Neuronal stem cell (in vitro differentiated cells): ENCODE data around the gene SMYD3.

ENCODE experiments used
- DNase-seq: peaks from one replicate; pipeline ENCODE4 v3.0.0-alpha.2; 2013; ENCODE audit warnings: low spot score
- H2AFZ ChIP-seq: one replicate; pipeline ENCODE4 v1.6.1; 2013; ENCODE audit warnings: mild to moderate bottlenecking, low read length, inconsistent platforms
- H2AK5ac ChIP-seq: 2 replicates; pipeline ENCODE4 v1.6.1; 2013; ENCODE audit warnings: low read depth, mild to moderate bottlenecking, inconsistent platforms, low read length, moderate library complexity, mixed read lengths
- H2BK120ac ChIP-seq: 2 replicates; pipeline ENCODE4 v1.6.1; 2013; ENCODE audit warnings: low read depth, mild to moderate bottlenecking, inconsistent platforms, low read length, moderate library complexity, mixed read lengths
- H2BK12ac ChIP-seq: one replicate; pipeline ENCODE4 v1.6.1; 2013; ENCODE audit warnings: low read length, inconsistent platforms
- H2BK15ac ChIP-seq: 2 replicates; pipeline ENCODE4 v1.6.1; 2013; ENCODE audit warnings: mild to moderate bottlenecking, low read length, inconsistent platforms, mixed read lengths
- H2BK5ac ChIP-seq: one replicate; pipeline ENCODE4 v1.6.1; 2013; ENCODE audit warnings: inconsistent platforms, mild to moderate bottlenecking, low read length, moderate library complexity
- H3K14ac ChIP-seq: one replicate; pipeline ENCODE4 v1.6.1; 2013; ENCODE audit warnings: low read length, inconsistent platforms
- H3K18ac ChIP-seq: 2 replicates; pipeline ENCODE4 v1.6.1; 2013; ENCODE audit warnings: low read length, inconsistent platforms
- H3K23ac ChIP-seq: 2 replicates; pipeline ENCODE4 v1.6.1; 2013; ENCODE audit warnings: low read depth, mild to moderate bottlenecking, mixed read lengths, low read length, inconsistent platforms; ENCODE audit not compliant: poor library complexity
- H3K27ac ChIP-seq: replicated peaks from 3 replicates; pipeline ENCODE4 v1.5.1; 2013; ENCODE audit warnings: low read length, inconsistent platforms
- H3K27me3 ChIP-seq, 3 experiments: 2 replicates each; pipeline ENCODE4 v1.6.1; 2013; ENCODE audit warnings: low read length in 3 of 3, mild to moderate bottlenecking in 2 of 3, inconsistent platforms in 1 of 3, low read depth in 1 of 3, mixed read lengths in 1 of 3, moderate library complexity in 1 of 3; ENCODE audit not compliant: control insufficient read depth in 3 of 3, insufficient read depth in 3 of 3
- H3K36me3 ChIP-seq, 2 donors: replicated peaks in 1 of 2; 2 replicates each; pipeline ENCODE4 v1.6.1; 2013; ENCODE audit warnings: low read length in 2 of 2; ENCODE audit not compliant: control insufficient read depth in 2 of 2, insufficient read depth in 2 of 2
- H3K4ac ChIP-seq: 2 replicates; pipeline ENCODE4 v1.6.1; 2013; ENCODE audit warnings: inconsistent platforms, mild to moderate bottlenecking, low read length, moderate library complexity
- H3K4me1 ChIP-seq, 2 donors: 1 replicate in 1 of 2; 2 replicates in 1 of 2; pipeline ENCODE4 v1.6.1; 2013; ENCODE audit warnings: low read length in 2 of 2, low read depth in 1 of 2; ENCODE audit not compliant: control insufficient read depth in 2 of 2, insufficient read depth in 1 of 2
- H3K4me2 ChIP-seq: one replicate; pipeline ENCODE4 v1.6.1; 2013; ENCODE audit warnings: mild to moderate bottlenecking, low read length, inconsistent platforms; ENCODE audit not compliant: insufficient read depth, poor library complexity, severe bottlenecking
- H3K4me3 ChIP-seq, 2 donors: 2 replicates each; pipeline ENCODE4 v1.5.1; 2013; ENCODE audit warnings: low read length in 2 of 2, mild to moderate bottlenecking in 2 of 2, inconsistent platforms in 1 of 2, moderate library complexity in 1 of 2
- H3K79me1 ChIP-seq: one replicate; pipeline ENCODE4 v1.6.1; 2013; ENCODE audit warnings: low read depth, mild to moderate bottlenecking, inconsistent platforms, low read length, moderate library complexity
- H3K9ac ChIP-seq: one replicate; pipeline ENCODE4 v1.6.1; 2013; ENCODE audit warnings: mild to moderate bottlenecking, low read depth, low read length, inconsistent platforms; ENCODE audit not compliant: poor library complexity
- H3K9me3 ChIP-seq, 2 donors: replicated peaks in 1 of 2; 2 replicates each; pipeline versions ENCODE3 to v1.6.1; 2013; ENCODE audit warnings: low read length in 2 of 2, mild to moderate bottlenecking in 2 of 2, inconsistent platforms in 1 of 2, low read depth in 1 of 2, mixed read lengths in 1 of 2, moderate library complexity in 1 of 2; ENCODE audit not compliant: control insufficient read depth in 2 of 2, insufficient read depth in 1 of 2
- H4K8ac ChIP-seq: one replicate; pipeline ENCODE4 v1.6.1; 2013; ENCODE audit warnings: low read depth, mild to moderate bottlenecking, inconsistent platforms, low read length, moderate library complexity
- H4K91ac ChIP-seq: one replicate; pipeline ENCODE4 v1.6.1; 2013; ENCODE audit warnings: low read length, low read depth, mild to moderate bottlenecking, inconsistent platforms; ENCODE audit not compliant: poor library complexity
- WGBS, 2 donors: extraction: QIAGEN DNeasy Blood & Tissue Kit; methylation state at CpG; one replicate each; pipeline ENCODE4 v1.1.7; 2013; ENCODE audit warnings: missing lambda C conversion rate in 2 of 2, mixed read lengths in 1 of 2; ENCODE audit not compliant: insufficient read length in 2 of 2, insufficient replicate concordance in 1 of 2; ENCODE audit errors: extremely low coverage in 2 of 2; 5-methylcytosine and 5-hydroxymethylcytosine counted together

Gene SMYD3

DNA sequence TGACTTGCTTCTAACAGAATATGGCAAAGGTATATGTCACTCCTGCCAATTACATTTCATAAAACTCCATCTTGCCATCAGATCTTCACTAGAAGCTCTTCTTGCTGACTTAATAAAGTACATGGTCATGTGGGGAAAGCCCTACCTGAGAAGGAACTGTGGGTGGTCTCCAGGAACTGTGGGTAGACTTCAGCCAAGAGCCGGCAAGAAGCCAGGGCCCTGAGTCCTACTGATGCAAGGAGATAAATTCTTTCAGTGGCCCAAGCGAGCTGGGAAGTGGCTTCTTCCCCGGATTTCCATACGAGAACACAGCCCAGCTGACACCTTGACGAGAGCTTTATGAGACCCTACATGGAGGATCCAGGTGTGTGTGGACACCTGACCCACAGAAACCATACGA lies 228.7 kb downstream of the SMYD3 start:
- H3K23ac ChIP-seq, result no peak overlapping the region
- H3K9ac ChIP-seq, result no peak overlapping the region
- no peak overlapping the region for H2BK15ac ChIP-seq
- no peak overlapping the region for H2AK5ac ChIP-seq
- H3K79me1 ChIP-seq, result no peaks in the 10 kb centered on the region
- no peak overlapping the region for H2BK5ac ChIP-seq
- DNase-seq, result no peak
- H2BK120ac ChIP-seq, result no peak overlapping the region
- no peak overlapping the region for H3K4ac ChIP-seq
- H2AFZ ChIP-seq, result no peak overlapping the region
- H3K18ac ChIP-seq, result no peak overlapping the region
- no peak overlapping the region for H4K91ac ChIP-seq
- H3K36me3 ChIP-seq, result no peaks in the 10 kb centered on the region
- H2BK12ac ChIP-seq, result no peak overlapping the region
- no CpG with 5 or more reads among the region's 6 CpGs for WGBS, 2 donors
- H3K14ac ChIP-seq, result no peak overlapping the region
- H4K8ac ChIP-seq, result no peak overlapping the region
- no peaks in the 10 kb centered on the region for H3K9me3 ChIP-seq
- H3K4me3 ChIP-seq, result no peak overlapping the region
- no peak overlapping the region for H3K27ac ChIP-seq
- no peaks in the 10 kb centered on the region for H3K27me3 ChIP-seq
- H3K4me1 ChIP-seq, result no peaks in the 10 kb centered on the region
- H3K4me2 ChIP-seq, result no peak overlapping the region

DNA sequence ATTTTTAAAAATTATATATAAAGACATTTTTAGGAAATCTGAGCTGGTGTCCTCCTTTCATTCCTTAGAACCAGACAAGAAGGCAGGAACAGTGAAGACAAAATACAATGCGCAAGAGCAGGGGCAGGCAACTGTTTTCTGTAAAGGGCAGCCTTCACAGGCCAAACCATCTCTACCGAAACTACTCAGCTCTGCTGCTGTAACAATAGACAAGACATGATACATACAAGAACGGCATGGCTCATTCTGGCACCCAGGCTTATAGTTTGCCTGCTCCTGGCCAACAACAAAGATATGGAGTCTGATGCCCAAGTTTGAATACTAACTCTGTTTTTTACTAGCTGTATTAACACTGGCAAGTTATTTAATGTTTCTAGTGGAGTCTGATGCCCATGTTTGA lies 232.0 kb downstream of the SMYD3 start:
- no peak overlapping the region for H2AFZ ChIP-seq
- H3K27ac ChIP-seq, result no peak overlapping the region
- H2BK5ac ChIP-seq, result no peak overlapping the region
- H2BK120ac ChIP-seq, result no peak overlapping the region
- no peaks in the 10 kb centered on the region for H3K9me3 ChIP-seq
- no peak overlapping the region for H3K4me2 ChIP-seq
- no peak overlapping the region for H3K9ac ChIP-seq
- H3K4me3 ChIP-seq, result no peak overlapping the region
- H4K91ac ChIP-seq, result no peak overlapping the region
- H3K4ac ChIP-seq, result no peak overlapping the region
- H2AK5ac ChIP-seq, result no peak overlapping the region
- H3K27me3 ChIP-seq, result no peaks in the 10 kb centered on the region
- no peaks in the 10 kb centered on the region for H3K4me1 ChIP-seq
- H3K79me1 ChIP-seq, result no peaks in the 10 kb centered on the region
- WGBS, 2 donors, result no CpG with 5 or more reads among the region's 3 CpGs
- H4K8ac ChIP-seq, result no peak overlapping the region
- H2BK12ac ChIP-seq, result no peak overlapping the region
- DNase-seq, result no peak
- no peak overlapping the region for H2BK15ac ChIP-seq
- no peak overlapping the region for H3K23ac ChIP-seq
- H3K18ac ChIP-seq, result no peak overlapping the region
- H3K36me3 ChIP-seq, result no peaks in the 10 kb centered on the region
- no peak overlapping the region for H3K14ac ChIP-seq

DNA sequence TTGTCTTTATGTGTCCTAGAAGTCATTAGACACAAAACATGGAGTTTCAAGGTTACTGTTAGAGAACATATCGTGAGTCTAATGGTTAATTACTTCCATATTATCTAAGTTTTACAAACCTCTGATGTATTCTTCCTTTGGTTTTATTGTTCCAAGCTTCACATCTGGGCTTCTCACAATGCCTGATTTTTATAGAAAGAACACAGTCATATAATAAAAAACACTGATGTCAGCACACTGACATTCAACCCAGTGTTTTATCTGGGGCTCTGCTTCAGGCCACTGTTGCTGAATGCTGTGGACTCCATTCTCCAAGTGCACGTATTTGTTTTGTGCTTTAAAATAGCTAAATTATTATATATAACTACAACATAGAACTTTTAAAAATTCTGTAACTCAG lies 232.9 kb downstream of the SMYD3 start:
- H3K4me2 ChIP-seq, result no peak overlapping the region
- no peak overlapping the region for H2BK120ac ChIP-seq
- H4K8ac ChIP-seq, result no peak overlapping the region
- no peaks in the 10 kb centered on the region for H3K79me1 ChIP-seq
- no peak overlapping the region for H4K91ac ChIP-seq
- H2AFZ ChIP-seq, result no peak overlapping the region
- DNase-seq, result no peak
- no peaks in the 10 kb centered on the region for H3K27me3 ChIP-seq
- no CpG with 5 or more reads among the region's 2 CpGs for WGBS, 2 donors
- H3K9me3 ChIP-seq, result no peaks in the 10 kb centered on the region
- H3K4me3 ChIP-seq, result no peak overlapping the region
- H3K27ac ChIP-seq, result no peak overlapping the region
- H3K9ac ChIP-seq, result no peak overlapping the region
- no peak overlapping the region for H3K18ac ChIP-seq
- no peak overlapping the region for H3K23ac ChIP-seq
- H3K36me3 ChIP-seq, result no peaks in the 10 kb centered on the region
- no peak overlapping the region for H2AK5ac ChIP-seq
- H3K4me1 ChIP-seq, result no peaks in the 10 kb centered on the region
- no peak overlapping the region for H2BK5ac ChIP-seq
- H3K4ac ChIP-seq, result no peak overlapping the region
- H2BK12ac ChIP-seq, result no peak overlapping the region
- no peak overlapping the region for H3K14ac ChIP-seq
- H2BK15ac ChIP-seq, result no peak overlapping the region

DNA sequence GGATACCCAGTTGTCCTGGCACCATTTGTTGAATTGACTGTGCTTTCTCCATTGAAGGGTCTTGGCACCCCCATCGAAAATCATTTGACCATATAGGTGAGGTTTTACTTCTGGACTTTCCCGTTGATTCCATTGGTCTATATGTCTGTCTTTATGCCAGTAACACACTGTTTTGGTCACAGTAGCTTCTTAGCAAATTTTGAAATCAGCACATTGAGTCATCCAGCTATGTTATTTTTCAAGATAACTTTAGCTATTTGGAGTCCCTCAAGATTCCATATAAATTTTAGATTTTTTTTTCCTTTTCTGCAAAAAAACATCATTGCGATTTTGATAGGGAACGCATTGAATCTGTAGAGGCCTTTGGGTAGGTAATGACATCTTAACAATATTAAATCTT lies 235.6 kb downstream of the SMYD3 start:
- no peak overlapping the region for H2AFZ ChIP-seq
- H3K36me3 ChIP-seq, result no peaks in the 10 kb centered on the region
- no peak overlapping the region for H3K14ac ChIP-seq
- no peak overlapping the region for H3K4me2 ChIP-seq
- no peaks in the 10 kb centered on the region for H3K27me3 ChIP-seq
- no peak overlapping the region for H4K8ac ChIP-seq
- no peaks in the 10 kb centered on the region for H3K9me3 ChIP-seq
- no peak overlapping the region for H3K4me3 ChIP-seq
- H2AK5ac ChIP-seq, result no peak overlapping the region
- no peak overlapping the region for H2BK15ac ChIP-seq
- H3K27ac ChIP-seq, result no peak overlapping the region
- no peaks in the 10 kb centered on the region for H3K79me1 ChIP-seq
- no peak overlapping the region for H2BK120ac ChIP-seq
- peaks cover 6 to 7% of the 10 kb centered on the region in 2 donors for H3K4me1 ChIP-seq
- no peak for DNase-seq
- no CpG with 5 or more reads among the region's 4 CpGs for WGBS, 2 donors
- H4K91ac ChIP-seq, result no peak overlapping the region
- H3K4ac ChIP-seq, result no peak overlapping the region
- H3K23ac ChIP-seq, result no peak overlapping the region
- no peak overlapping the region for H2BK12ac ChIP-seq
- H2BK5ac ChIP-seq, result no peak overlapping the region
- H3K18ac ChIP-seq, result no peak overlapping the region
- H3K9ac ChIP-seq, result no peak overlapping the region
